GM19099 (cell line): Measurements from ENCODE around the gene CACNA2D3.

Experiments
- POLR2A ChIP-seq: IDR thresholded peaks from 3 replicates; pipeline ENCODE4 v1.6.1; 2011; ENCODE audit warnings: low read depth; ENCODE audit not compliant: insufficient read length; ENCODE audit errors: extremely low read depth

The CACNA2D3 gene

DNA sequence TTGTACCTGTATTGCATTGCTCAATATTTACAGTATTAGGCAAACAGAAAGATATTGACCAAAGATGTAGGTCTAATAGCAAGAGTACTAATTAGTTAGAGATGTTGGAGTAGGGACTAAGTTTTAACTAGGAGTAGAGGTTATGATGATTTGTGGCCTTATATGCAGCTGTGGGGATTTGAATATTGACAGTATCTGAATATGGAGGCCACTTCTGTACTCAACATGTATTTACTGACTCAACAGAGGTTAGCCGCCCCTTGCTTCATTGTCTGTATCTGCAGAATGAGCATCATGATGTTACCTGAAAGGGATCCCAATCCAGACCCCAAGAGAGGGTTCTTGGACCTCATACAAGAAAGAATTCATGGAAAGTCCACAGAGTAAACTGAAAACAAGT, 855.1 kb downstream of the CACNA2D3 start:
- no peak for TF ChIP-seq POLR2A

DNA sequence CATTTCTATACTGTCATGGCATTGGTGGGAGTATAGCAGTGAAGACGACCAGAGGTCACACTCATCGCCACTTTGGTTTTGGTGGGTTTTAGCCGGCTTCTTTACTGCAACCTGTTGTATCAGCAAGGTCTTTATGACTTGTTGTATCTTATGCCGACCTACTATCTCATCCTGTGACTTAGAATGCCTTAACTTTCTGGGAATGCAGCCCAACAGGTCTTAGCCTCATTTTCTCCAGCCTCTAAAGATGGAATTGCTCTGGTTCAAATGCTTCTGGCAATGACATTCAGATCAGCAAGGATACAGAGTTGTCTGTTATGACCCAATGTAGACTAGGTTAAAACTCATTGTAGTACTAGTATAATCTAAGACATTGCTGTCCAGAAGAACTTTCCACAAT, 860.5 kb downstream of the CACNA2D3 start:
- TF ChIP-seq POLR2A, result no peak

DNA sequence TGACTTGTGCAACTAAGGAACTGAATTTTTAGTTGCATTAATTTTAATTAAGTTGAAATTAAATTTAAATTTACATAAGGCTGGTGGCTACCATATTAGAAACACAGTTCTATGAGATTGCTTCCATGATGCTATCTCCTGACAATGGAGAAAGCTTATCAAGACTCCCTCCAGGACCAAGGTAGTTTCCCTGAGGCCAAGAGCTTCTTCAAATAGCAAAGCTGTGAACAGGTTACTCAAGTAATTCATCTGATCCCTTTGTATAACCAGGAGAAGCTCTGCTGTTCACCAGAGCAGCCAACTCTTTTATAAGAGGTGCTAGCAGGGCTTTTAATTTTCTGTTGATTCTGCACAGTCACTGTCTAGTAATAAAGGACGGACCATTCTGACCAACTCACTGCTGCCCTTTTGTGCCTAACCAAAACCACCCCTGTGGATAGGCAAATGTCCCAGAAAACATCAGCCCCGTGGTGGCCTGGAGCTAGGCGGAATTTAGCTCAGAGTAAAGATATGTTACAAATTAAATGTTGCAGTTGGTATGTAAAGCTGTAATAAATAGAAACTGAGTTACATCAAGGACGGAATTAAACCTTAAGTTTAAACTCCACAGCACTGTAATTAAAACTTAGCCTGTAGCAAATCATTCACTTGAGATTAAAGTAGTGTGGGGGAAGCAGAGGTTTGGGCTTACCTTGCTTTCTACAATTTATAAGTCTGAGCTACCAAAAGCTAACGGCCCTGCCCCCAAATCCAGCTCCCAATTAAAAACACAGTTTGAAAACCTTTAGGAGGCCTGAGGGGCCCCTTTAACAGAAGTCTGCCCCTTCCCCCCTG, 861.1 kb downstream of the CACNA2D3 start:
- TF ChIP-seq POLR2A, result no peak

DNA sequence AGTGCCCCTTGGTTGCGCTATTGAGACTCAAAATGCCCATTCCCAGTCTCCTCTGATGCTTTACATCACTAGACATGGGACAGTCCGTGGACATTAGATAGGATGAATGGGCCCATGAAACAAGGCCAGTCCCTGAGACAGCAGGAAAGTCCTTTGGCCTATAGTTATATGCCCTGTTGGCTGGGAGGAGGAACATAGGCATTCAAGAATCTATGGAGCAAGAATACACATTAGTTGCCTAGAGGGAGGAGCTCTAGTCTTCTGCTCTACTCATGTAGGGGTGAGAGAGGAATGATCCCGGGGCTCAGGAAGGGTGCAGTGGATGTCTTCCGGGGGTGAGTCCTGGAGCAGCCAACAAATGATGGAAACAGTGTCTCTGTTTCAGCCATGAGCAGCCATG, 863.5 kb downstream of the CACNA2D3 start:
- TF ChIP-seq POLR2A, result no peak

DNA sequence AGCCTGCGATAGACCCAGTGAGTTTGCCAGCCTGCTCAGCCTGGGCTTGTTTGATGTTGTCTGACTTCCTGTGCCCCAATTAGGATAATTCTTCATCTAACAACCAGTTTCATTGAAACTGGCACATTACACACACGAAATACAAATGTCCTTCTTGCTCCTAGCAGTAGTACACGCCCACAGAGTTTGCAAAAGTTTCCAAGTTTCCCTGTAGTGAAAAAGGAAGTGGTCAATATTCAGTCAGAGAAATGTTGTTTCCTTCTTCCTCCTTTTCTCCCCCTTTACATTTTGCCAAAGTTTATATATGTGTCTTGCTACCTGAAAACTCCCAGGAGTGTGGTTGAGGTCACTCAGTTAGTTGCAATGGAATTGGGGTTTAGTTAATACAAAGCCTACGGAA, 863.9 kb downstream of the CACNA2D3 start:
- no peak for TF ChIP-seq POLR2A

DNA sequence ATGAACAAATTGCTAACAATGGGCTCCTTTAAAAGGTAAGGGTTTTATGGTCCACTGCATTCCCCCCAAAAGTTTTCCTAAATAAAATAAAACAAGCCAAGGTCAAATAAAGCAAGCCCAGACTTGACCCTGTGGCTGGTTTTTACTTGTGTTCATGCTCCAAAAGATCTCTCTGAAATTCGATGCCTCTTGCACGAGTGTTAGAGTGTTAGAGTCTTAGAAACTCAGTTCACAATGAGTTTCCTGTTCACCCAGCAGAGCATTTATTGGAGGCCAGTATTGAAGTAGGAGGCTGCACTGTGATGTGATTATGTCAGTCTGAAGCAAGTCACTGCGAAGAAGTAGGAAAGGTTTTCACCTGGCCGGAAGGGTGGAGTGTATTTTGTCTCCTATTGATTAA, 865.4 kb downstream of the CACNA2D3 start:
- TF ChIP-seq POLR2A, result no peak

DNA sequence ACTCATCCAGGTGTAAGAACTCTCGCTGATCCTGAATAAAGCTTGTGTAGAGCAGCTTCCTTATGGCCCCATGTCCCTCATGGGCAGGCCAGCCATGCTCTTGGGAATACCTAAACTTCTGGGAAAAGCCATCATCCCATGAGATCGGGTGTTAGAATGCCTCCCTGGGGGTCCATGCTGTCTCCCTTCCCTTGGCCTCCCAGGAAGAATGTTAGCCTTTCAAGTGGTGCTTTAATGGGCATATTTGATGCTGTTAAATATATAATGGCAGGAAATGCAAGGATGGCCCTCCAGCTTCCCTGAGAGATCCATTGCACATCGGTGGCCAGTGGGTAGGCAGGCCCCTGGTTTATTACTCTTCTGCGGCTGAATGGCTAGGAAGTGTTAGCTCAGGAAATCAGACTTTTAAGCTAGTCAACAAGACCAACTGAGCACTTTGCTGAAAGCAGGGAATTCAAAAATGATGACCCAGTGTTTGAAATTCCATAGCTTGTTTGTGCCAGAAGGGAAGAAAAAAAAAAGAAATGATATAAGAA, 866.0 kb downstream of the CACNA2D3 start:
- no peak for TF ChIP-seq POLR2A

DNA sequence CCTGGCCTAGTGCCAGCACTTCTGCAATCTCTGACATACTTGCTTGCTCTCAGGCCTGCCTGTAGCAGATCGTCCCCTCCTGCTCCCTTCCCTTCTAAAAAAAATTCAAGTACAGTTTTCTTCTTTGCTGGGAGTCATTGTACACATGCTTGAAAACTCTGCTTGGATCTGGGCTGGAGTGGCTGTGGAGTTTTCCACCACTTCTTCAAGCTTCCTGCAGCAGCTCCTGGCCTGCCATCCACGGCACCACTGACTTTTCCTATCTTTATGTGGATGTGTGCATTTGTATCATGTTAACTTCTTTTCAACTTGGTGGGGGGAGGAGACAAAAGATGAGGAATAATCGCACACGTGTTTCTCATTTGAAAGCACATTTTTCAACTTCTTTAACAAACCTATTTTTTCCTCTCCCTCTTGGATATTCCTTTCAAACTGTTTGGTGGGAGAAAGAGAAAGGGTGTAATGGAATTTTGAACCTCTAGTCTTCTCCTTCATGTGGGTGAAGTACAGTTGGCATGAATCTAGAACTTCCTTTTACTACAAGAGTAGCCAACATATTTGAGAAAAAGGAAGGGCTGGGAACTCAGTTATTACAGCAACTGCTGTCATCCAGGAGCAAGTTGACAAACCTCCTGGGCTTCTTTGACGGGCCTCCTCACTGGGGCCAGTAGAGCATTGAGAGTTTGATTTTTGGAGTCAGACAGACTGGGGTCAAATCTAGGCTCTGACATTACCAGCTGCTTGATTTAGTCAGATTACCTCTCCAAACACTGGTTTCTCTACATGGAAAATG, 866.7 kb downstream of the CACNA2D3 start:
- TF ChIP-seq POLR2A, result no peak

- no peak for TF ChIP-seq POLR2A
Measured at GRCh38 chr3:54994111-54994513, 871.8 kb downstream of the CACNA2D3 start.

- no peak for TF ChIP-seq POLR2A
Measured at GRCh38 chr3:54999159-54999558, 876.8 kb downstream of the CACNA2D3 start.

GRCh38 chr3:54999811-55000210, 877.5 kb downstream of the CACNA2D3 start:
- no peak for TF ChIP-seq POLR2A

DNA sequence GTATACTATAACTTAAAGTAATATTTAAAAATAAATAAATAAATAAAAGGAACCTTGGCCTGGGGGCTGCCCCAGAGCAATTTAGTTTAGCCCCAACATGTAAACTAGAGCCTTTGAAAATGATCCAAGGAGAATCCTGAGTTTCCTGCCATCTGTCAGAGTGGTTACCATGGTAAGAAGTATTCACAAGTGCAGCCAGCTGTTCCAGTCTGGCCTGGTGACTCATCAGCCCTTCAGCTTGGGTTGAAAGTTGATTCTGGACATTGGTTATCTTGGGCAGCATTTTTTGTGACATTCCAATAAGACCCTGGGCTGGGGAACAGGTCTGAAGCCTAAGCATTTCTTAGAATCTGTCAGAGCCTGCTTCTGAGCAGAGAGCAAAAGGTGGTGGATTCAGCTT, 878.2 kb downstream of the CACNA2D3 start:
- no peak for TF ChIP-seq POLR2A

DNA sequence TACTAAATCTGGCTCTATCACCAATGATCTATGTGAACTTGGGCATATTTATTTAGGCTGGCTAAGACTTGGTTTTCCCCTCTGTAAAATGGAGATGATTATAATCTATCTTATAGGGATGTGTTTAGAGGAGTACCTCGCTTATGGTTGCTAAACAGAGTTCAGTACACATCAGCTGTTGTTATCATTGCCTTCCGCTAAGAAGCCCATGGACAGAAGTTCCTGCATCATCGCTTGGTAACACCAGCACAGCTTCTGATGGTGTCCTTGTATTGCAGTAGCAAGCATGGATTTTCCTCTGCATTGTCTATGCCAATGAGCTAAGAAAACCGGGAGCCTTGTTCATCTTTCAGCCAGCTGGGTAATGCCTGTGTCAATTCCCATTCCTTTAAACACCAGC, 878.6 kb downstream of the CACNA2D3 start:
- no peak for TF ChIP-seq POLR2A

DNA sequence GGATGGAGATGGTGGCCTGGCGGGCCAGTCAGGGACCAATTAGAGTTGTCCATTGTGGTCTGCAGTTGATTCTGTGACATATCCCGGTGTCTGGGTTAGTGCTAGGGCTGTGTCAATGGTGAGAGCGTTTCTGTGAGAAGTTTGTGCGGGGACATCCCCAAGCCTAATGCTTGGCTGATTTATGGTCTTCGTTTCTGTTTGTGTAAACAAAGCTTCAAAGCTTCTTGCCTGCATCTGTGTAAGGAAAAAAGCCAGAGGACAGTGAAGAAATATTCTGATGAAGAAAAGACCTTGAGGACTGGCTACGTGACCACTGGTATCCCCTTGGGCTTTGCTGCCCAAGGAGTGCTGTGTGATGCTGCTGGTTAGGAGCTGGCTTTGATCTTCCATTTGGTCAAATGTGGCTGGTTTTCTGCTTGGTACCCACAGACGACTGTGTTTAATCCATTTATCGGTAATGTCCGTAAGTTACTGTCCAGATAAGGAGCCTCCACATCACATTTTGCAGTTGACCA, 880.1 kb downstream of the CACNA2D3 start:
- no peak for TF ChIP-seq POLR2A

DNA sequence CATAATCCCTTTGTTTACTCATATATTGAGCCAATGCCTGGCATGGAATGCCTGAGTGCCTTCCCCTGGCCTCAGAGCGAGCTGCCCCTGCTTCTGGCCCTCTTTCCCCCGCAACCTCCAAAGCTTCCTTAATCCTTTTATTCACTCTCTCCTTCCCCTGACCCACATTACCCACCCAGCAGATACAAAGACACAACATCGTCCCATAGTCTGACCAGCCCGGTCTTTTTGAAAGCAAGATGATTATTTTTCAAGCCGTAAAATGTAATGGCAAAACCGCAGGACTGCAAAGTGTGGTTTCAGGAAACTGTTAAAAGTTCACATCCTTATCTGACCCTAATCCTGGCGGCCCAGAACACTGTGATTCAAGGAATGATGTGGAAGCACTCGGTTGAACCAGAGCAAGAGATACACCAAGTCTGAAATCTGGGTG, 883.9 kb downstream of the CACNA2D3 start:
- TF ChIP-seq POLR2A, result no peak

- no peak for TF ChIP-seq POLR2A
Measured at GRCh38 chr3:55007971-55008370, 885.6 kb downstream of the CACNA2D3 start.

GRCh38 chr3:55009372-55009771, 887.0 kb downstream of the CACNA2D3 start:
- TF ChIP-seq POLR2A, result no peak

DNA sequence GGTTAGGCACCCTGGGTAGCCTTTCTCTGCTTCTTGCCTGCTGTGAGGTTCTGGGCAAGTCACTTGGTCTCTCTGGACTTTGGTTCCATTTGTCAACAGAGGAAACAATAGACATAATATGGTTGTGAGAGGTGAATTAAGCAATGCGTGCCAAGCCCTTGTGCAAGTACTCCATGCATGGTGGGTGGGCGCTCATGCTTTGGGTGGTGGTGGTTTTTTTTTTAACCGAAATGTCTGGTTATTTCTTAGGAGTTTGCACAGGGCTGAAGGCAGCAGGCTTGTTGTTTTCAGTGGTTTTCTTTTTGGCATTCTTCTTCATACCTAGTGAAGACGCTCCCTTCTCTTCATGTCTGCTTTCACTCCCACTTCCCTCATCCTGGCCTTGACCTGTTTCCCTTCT, 889.7 kb downstream of the CACNA2D3 start:
- TF ChIP-seq POLR2A, result no peak
